Iris pigment epithelial cell (primary cell): ENCODE data around the gene RNF138.
"Not testable (repeated sequence)": the region's sequence is repeated elsewhere in the genome, so short reads cannot be mapped to it uniquely, and the experiment has no call there.

ENCODE experiments used
- DNase-seq: peaks from one replicate; pipeline ENCODE4 v3.0.0-alpha.2; 2011; ENCODE audit warnings: low read depth

The RNF138 gene

DNA sequence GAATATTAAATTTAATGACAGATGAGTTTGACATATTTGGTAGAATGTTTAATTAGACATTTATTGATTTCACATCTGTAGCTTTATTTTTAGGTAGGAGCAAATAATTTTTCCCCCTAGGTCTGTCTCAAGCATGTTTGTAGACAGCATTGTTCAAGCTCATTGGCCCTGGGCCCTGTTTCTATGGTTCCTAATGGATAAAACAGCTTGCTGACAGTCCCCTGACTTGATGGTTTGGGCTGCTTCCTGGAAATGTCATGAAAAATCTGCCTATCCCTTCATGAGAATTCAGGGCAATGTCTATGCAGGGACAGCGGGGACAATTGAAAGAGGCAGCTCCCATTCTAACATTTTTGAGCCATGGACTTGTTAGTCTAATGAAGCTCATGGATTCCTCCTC is 83.6 kb downstream of the RNF138 start:
- DNase-seq, result no peak

DNA sequence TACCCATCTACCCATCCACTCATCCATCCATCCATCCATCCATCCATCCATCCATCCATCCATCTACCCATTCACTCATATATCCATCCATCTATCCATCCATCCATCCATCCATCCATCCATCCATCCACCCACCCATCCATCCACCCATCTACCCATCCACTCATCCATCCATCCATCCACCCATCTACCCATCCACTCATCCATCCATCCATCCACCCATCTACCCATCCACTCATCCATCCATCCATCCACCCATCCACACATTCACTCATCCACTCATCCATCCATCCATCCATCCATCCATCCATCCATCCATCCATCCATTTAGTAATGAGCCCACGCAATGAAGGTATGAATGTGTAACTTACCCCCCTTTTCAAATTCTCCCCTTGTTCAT is 85.1 kb downstream of the RNF138 start:
- not testable (repeated sequence) for DNase-seq

DNA sequence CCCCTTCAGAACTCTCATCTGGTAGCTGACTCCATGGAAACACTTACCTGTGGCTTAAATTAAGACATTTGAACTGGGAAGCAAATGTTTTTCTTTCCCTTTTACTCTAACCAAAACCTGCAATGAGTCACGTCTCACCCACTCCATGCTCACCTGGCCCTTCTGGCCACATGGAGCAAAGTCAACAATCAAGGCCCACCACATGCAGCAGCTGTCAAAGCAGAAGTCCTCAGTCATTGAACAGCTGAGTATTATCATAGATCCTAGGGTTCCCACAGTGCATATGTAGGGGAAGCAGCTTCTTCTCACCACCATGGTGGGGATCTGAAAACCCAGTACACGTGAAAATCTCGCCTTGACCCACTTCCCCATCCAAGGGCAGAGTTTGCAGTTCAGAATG is 85.9 kb downstream of the RNF138 start:
- DNase-seq, result no peak
